Ascending aorta (tissue), 2 donors: ENCODE measurements around the gene TTC23. TPM values are rescaled to one million over a fixed set of nuclear protein-coding genes. Genes with fewer than 3 reads are reported as not detected.

Experiments
- DNase-seq, 2 donors: peaks; one replicate each; pipeline ENCODE4 v3.0.0-alpha.2; 2019; ENCODE audit warnings: low spot score in 2 of 2
- H3K27ac ChIP-seq, 2 donors: fragments of 200-600 bp; sonication (generic); one replicate each; pipeline ENCODE4 v1.5.1; 2016 to 2017; ENCODE audit warnings: mild to moderate bottlenecking in 1 of 2
- H3K27me3 ChIP-seq: fragments of 200-600 bp; sonication (generic); one replicate; pipeline ENCODE4 v1.5.1; 2017
- H3K36me3 ChIP-seq, 2 donors: fragments of 200-600 bp; sonication (generic); one replicate each; pipeline ENCODE4 v1.5.1; 2016
- H3K4me1 ChIP-seq, 2 donors: fragments of 200-600 bp; sonication (generic); one replicate each; pipeline ENCODE4 v1.5.1; 2016 to 2017; ENCODE audit warnings: mild to moderate bottlenecking in 1 of 2
- H3K4me3 ChIP-seq, 2 donors: fragments of 200-600 bp; sonication (generic); one replicate each; pipeline ENCODE4 v1.5.1; 2016 to 2017; ENCODE audit warnings: mild to moderate bottlenecking in 1 of 2
- H3K9me3 ChIP-seq, 2 donors: fragments of 200-600 bp; sonication (generic); one replicate each; pipeline ENCODE4 v1.5.1; 2016
- CTCF ChIP-seq, 3 experiments: fragments of 200-600 bp in 2 of 3; fragments of 450-650 bp in 1 of 3; sonication (generic) in 2 of 3; IDR thresholded peaks; one replicate each; pipeline ENCODE4 v1.5.1; 2016 to 2019; ENCODE audit warnings: antibody characterized with exemption in 3 of 3, mild to moderate bottlenecking in 1 of 3, moderate library complexity in 1 of 3
- intact Hi-C: fragments of 100-400 bp; cut with DNase I; formaldehyde crosslinking; loops from one replicate; pipeline ENCODE4 v1.15.1; 2023
- total RNA-seq: library from RNA; depleted of rRNA; stranded (reverse); fragments of >200 nt; gene quantifications from one replicate; pipeline ENCODE4 v1.1.0, GENCODE V29; 2016

The TTC23 gene
- total RNA-seq, 1 donor from 2014 or later: 37.3 TPM

- H3K27ac ChIP-seq: no peak overlapping the region
- no peaks in the 10 kb centered on the region for H3K9me3 ChIP-seq
- H3K4me3 ChIP-seq: no peak overlapping the region
- no peak for TF ChIP-seq CTCF (IDR thresholded peaks at IDR 0.05)
- no peak for DNase-seq
- no peaks in the 10 kb centered on the region for H3K4me1 ChIP-seq
- H3K36me3 ChIP-seq: peaks cover 29 to 48% of the 10 kb centered on the region in 2 donors
- intact Hi-C loops: no loop called here
- no peaks in the 10 kb centered on the region for H3K27me3 ChIP-seq
Measured at GRCh38 chr15:99226802-99227201, 22.6 kb downstream of the TTC23 start.

GRCh38 chr15:99224372-99225214 lies 24.8 kb downstream of the TTC23 start:
- intact Hi-C loops: no loop called here
- no peak overlapping the region for H3K4me3 ChIP-seq
- no peaks in the 10 kb centered on the region for H3K27me3 ChIP-seq
- no peak for DNase-seq
- no peak for TF ChIP-seq CTCF (IDR thresholded peaks at IDR 0.05)
- no peak overlapping the region for H3K27ac ChIP-seq
- no peaks in the 10 kb centered on the region for H3K9me3 ChIP-seq
- peaks cover 47 to 69% of the 10 kb centered on the region in 2 donors for H3K36me3 ChIP-seq
- H3K4me1 ChIP-seq: no peaks in the 10 kb centered on the region

GRCh38 chr15:99213187-99213811 lies 36.1 kb downstream of the TTC23 start:
- intact Hi-C loops: loop anchor here (1.0 kb wide), 2 partner anchors 43 to 113 kb away; no protein-coding TSS in a partner anchor
- Histone ChIP-seq H3K36me3 (peaks cover 17 to 22% of the 10 kb centered on the region in 2 donors), H3K27ac (no peak overlapping the region), H3K4me3 (no peak overlapping the region), H3K9me3 (no peaks in the 10 kb centered on the region), H3K27me3 (no peaks in the 10 kb centered on the region), H3K4me1 (no peaks in the 10 kb centered on the region)
- peak; percentile 18 to 92 for DNase-seq
- TF ChIP-seq CTCF (IDR thresholded peaks at IDR 0.05): peak; percentile 76 to 88 (median 85)

- Histone ChIP-seq H3K9me3 (no peaks in the 10 kb centered on the region), H3K36me3 (peaks cover 8 to 14% of the 10 kb centered on the region in 2 donors), H3K27ac (no peak overlapping the region), H3K27me3 (no peaks in the 10 kb centered on the region), H3K4me3 (no peak overlapping the region), H3K4me1 (no peaks in the 10 kb centered on the region)
- no peak for TF ChIP-seq CTCF (IDR thresholded peaks at IDR 0.05)
- intact Hi-C loops: no loop called here
- DNase-seq: no peak
Measured at GRCh38 chr15:99212406-99212805, 37.0 kb downstream of the TTC23 start.

- no peak for TF ChIP-seq CTCF (IDR thresholded peaks at IDR 0.05)
- no peak for DNase-seq
- H3K4me3 ChIP-seq: no peak overlapping the region
- intact Hi-C loops: no loop called here
- peaks cover 8 to 14% of the 10 kb centered on the region in 2 donors for H3K36me3 ChIP-seq
- no peaks in the 10 kb centered on the region for H3K4me1 ChIP-seq
- H3K27me3 ChIP-seq: no peaks in the 10 kb centered on the region
- no peak overlapping the region for H3K27ac ChIP-seq
- H3K9me3 ChIP-seq: no peaks in the 10 kb centered on the region
Measured at GRCh38 chr15:99211926-99212325, 37.5 kb downstream of the TTC23 start.
